ENCODE data around the gene PPP3CA. TPM values are rescaled to one million over a fixed set of nuclear protein-coding genes. Genes with fewer than 3 reads are reported as not detected.
"Not testable (repeated sequence)": the region's sequence is repeated elsewhere in the genome, so short reads cannot be mapped to it uniquely, and the experiment has no call there.

The PPP3CA gene
- total RNA-seq, 1 donor = 64.4 TPM

DNA sequence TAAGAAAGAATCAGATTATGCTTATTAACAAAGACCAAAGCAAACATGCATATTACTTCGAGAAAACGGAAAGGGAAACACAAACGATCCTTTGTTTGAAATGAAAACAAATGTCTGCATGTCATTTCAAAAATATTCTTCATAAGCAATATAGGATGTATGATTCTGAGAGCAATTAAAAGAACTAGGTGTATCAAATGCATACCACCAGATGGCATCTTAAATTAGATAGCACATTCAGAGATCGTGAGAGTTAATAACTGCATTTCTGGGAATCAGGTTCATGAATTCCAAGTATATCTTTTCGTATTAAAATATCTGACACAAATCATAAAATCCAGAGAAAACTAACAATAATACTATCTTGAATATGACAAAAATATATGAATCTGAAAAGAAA lies 159.5 kb downstream of the PPP3CA start:
- TF ChIP-seq, protein P1, sequence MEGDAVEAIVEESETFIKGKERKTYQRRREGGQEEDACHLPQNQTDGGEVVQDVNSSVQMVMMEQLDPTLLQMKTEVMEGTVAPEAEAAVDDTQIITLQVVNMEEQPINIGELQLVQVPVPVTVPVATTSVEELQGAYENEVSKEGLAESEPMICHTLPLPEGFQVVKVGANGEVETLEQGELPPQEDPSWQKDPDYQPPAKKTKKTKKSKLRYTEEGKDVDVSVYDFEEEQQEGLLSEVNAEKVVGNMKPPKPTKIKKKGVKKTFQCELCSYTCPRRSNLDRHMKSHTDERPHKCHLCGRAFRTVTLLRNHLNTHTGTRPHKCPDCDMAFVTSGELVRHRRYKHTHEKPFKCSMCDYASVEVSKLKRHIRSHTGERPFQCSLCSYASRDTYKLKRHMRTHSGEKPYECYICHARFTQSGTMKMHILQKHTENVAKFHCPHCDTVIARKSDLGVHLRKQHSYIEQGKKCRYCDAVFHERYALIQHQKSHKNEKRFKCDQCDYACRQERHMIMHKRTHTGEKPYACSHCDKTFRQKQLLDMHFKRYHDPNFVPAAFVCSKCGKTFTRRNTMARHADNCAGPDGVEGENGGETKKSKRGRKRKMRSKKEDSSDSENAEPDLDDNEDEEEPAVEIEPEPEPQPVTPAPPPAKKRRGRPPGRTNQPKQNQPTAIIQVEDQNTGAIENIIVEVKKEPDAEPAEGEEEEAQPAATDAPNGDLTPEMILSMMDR (IDR thresholded peaks at IDR 0.05; ENCODE audit: insufficient read depth, low read length) = peak; percentile 29
- no peak overlapping the region for H3K4me3 ChIP-seq (ENCODE audit: low read depth, low read length)
- peak; percentile 43 for DNase-seq (ENCODE audit: low read depth)

- TF ChIP-seq, protein P1 (IDR thresholded peaks at IDR 0.05; ENCODE audit: insufficient read depth, low read length) = no peak
- no peak for DNase-seq (ENCODE audit: low read depth)
- H3K4me3 ChIP-seq (ENCODE audit: low read depth, low read length) = no peak overlapping the region
These were observed 160.7 kb downstream of the PPP3CA start for GRCh38 chr4:101186567-101187184.

DNA sequence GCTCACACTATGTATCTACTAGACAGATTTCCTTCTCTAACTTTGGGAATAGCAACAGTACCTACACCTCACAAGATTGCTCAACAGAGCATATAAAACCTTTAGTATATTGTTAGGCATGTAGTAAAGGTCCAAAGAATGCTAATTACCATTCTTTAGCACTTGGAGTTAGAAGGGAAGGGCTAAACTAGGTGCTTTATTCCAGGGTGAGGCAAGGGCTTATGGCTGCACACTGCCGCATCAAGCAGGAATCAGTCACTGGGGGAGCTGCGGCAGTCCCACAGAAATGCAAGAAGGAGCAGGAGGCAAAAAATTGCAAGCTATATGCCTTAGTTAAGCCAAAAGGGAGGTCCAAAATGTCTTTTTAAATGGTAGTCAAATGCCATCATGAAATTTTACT lies 162.7 kb downstream of the PPP3CA start:
- no peak for DNase-seq (ENCODE audit: low read depth)
- no peak overlapping the region for H3K4me3 ChIP-seq (ENCODE audit: low read depth, low read length)
- TF ChIP-seq, protein P1 (IDR thresholded peaks at IDR 0.05; ENCODE audit: insufficient read depth, low read length) = no peak

GRCh38 chr4:101183666-101184373 lies 163.5 kb downstream of the PPP3CA start:
- TF ChIP-seq, protein P1 (IDR thresholded peaks at IDR 0.05; ENCODE audit: insufficient read depth, low read length) = no peak
- DNase-seq (ENCODE audit: low read depth) = peak; percentile 10
- H3K4me3 ChIP-seq (ENCODE audit: low read depth, low read length) = no peak overlapping the region

DNA sequence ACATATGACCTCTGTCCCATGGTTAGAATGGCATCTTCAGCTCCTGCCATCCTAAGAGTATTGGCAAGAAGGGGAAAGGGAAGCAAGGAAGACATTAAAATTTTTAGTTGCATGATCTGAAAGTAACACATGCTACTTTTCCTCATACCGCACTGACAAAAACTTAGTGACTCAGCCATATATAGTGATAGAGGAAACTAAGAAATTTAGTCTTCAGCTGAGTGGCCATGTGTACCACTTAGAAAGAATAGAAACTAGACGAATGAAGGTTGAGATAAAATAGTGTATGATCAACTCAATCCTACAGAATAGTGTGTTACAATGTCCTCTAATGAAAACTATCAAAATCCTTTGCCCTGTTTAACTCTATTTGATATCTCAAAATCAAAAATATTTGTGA lies 164.1 kb downstream of the PPP3CA start:
- TF ChIP-seq, protein P1 (IDR thresholded peaks at IDR 0.05; ENCODE audit: insufficient read depth, low read length) = no peak
- H3K4me3 ChIP-seq (ENCODE audit: low read depth, low read length) = no peak overlapping the region
- DNase-seq (ENCODE audit: low read depth) = no peak

DNA sequence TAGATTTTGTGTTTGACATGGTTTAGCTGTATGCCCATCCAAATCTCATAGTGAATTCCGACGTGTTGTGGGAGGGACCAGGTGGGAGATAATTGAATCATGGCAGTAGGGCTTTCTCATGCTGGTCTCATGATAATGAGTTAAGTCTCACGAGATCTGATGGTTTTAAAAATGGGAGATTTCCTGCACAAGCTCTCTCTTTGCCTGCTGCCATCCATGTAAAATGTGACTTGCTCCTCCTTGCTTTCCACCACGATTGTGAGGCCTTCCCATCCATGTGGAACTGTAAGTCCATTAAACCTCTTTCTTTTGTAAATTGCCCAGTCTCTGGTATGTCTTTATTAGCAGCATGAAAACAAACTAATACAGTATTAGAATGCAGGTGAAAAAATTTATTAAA lies 164.6 kb downstream of the PPP3CA start:
- not testable (repeated sequence) for H3K4me3 ChIP-seq (ENCODE audit: low read depth, low read length); DNase-seq (ENCODE audit: low read depth)

GRCh38 chr4:101178731-101179130 lies 168.6 kb downstream of the PPP3CA start:
- H3K4me3 ChIP-seq (ENCODE audit: low read depth, low read length) = no peak overlapping the region
- peak; percentile 35 for DNase-seq (ENCODE audit: low read depth)
- TF ChIP-seq, protein P1 (IDR thresholded peaks at IDR 0.05; ENCODE audit: insufficient read depth, low read length) = no peak

All from fibroblast of the aortic adventitia (primary cell).